Stimulated activated CD4-positive, alpha-beta T cell treated with anti-CD3 and anti-CD28 coated beads, Interleukin-4, amount 100 ng/mL, for 24 hours (primary cell): ENCODE measurements around the gene ADGRD2.

Experiments
- DNase-seq: peaks from one replicate; pipeline ENCODE4 v3.0.0-alpha.2; 2020

The ADGRD2 gene

DNA sequence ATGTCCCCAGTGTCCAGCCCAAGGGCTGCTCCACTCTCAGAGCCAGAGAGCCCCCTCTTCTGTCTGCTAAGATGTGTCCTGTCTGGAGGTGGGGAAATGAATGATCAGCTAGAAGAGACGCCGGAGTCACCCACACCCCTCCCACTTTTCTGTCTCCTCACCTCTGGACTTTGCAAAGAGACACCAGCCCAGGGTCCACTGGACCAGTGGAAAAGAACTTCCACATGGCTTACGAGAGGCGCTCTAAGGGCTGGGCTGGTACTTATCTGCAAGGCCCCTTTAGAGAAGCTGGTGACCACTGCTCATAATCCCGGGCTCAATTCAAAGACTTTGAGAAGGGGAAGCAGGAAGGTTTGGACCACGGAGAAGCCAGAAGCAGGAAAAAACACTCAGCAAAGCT, 47.8 kb downstream of the ADGRD2 start:
- no peak for DNase-seq

DNA sequence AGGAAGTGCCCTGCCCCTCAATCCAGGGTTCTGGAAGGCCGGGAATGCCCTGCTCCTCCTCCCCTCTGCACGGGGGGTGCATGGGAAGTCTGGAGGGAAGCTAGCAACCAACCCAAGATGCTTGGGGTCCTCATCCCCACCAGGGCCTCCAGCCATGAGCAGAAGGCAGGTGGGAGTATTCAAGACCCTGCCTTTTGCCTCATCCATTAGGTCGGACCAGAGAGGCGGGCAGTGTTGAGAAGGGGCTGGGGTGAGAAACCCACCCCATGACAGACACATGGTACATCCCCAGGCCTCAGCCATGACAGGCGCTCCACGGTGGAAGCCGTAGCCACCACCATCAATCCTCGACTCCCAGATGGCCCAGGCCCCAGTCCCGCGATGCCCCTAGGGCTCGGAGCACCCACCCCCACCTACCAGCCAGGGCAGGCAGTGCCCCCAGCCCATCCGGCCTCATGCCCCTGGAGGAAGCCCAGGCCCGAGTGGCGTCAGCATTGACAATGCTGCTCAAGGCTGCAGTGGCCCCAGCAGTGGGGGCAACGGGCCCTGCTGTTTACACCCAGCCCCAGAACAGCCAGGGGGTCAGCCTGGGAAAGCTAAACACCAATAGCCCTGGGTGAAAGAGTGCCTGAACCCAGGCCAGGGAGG, 48.4 kb downstream of the ADGRD2 start:
- DNase-seq = no peak

DNA sequence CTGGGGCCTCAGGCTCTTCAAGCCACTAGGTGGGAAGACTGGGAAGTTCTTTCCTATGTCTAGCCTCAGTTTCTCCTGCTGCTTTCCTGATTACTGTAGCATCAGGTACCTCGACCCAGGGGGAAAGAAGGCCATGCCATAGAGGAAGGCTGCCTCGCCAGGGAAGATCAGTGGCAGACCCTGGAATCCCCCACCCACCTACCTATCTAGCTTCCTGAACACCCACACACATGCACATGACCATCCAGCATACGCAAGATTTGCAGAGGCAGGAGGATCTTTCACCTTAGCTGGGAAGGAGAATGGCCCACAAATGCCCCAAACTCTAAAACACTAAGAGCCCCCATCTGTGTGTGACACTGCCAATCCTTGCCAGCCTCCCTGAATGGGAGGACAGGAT, 49.0 kb downstream of the ADGRD2 start:
- DNase-seq = no peak

DNA sequence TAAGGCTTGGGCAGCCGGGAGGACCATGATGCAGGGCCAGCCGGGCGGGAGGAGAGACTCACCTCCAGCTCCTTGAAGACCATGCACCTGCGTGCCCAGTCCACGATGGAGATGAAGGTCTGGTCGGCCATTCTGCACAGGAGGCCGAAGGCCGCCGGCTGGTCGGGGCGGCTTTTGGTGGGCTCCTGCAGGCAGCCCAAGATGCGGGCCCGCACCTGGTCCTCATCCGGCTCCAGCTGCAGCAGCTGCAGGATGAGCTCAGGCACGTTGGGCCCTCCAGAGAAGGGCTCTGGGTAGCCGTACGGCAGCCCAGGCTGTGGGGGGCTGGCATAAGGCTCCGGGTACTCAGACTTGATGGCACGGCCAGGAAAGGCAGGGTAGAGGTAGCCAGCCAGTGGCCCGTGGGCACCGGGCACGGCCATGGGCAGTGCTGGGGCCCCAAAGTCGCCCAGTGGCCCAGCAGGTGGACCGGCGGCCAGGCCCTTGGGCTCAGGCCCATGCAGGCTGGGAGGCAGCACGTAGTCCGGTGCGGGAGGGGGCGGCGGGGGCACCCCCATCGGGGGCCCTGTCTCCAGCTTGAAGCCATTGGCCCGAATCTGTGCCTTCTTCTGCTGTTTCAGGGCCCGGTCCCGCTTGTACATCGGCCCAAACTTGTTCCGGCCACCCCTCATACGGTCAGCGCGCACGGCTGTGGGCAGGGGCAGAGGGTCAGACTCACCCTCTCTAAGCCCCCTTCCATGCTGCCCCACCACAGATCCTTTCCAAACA, 50.0 kb downstream of the ADGRD2 start:
- no peak for DNase-seq

DNA sequence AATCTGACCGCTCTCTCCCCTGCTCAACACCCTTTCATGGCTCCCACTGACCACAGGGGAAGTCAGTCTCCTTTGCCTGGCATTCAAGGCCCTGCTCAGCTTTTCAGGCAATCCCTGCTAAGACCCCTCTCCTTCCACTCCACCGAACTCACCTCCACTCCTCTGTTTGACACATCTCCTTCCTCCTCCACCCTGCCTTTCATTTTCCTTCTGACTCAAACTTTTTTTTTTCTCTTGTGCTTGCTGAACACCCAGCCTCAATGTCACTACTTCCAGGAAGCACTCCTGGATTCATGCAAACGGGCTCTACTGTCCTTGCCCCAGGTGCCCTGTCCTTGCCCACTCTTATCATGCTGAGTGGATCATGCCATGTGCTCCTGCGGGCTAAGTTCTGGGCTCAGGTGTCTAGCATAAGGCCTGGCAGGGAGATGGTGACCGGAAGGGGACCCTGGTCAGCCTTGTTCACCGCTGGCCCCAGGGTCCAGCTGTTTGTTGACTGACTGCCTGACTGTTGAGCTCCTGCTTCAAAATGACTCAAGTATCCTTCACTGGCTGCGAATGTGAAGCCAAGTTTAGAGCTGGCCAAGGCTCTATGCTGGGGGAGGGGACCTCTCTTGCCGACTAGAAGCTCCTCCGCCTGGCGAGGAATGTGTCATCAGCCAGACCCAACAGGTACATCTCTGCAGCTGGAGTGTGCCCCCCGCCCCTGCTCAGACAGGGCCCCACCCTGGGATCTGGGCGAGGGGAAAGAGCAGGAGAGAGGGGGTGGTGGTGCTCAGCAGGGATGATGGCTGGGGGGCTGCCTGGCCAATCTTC, 50.8 kb downstream of the ADGRD2 start:
- DNase-seq = no peak

DNA sequence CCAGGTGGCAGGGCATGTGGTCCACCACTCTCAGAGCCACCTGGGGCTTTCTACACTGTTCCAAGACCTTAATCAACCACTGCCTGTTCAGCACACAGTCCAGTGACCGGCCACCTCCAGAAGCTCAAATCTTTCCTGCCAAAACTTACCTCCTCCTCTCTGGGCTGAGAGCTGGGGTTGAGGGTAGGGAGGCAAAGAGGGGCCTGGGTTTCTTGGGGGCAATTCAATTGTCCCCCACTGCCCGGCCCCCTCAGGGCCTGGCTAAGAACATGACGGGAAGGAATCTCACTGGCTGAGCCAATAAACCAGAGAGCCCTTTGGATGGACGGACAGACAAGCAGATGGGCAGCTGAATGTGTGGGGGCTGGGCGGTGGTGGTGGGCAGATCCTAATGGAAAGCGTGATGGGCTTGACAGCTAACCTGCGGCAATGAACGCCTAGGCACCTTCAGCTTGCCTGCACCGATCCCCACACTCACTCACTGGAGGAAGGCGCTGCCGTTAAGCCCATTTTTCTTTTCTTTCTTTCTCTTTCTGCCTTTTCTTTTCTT, 51.6 kb downstream of the ADGRD2 start:
- no peak for DNase-seq

DNA sequence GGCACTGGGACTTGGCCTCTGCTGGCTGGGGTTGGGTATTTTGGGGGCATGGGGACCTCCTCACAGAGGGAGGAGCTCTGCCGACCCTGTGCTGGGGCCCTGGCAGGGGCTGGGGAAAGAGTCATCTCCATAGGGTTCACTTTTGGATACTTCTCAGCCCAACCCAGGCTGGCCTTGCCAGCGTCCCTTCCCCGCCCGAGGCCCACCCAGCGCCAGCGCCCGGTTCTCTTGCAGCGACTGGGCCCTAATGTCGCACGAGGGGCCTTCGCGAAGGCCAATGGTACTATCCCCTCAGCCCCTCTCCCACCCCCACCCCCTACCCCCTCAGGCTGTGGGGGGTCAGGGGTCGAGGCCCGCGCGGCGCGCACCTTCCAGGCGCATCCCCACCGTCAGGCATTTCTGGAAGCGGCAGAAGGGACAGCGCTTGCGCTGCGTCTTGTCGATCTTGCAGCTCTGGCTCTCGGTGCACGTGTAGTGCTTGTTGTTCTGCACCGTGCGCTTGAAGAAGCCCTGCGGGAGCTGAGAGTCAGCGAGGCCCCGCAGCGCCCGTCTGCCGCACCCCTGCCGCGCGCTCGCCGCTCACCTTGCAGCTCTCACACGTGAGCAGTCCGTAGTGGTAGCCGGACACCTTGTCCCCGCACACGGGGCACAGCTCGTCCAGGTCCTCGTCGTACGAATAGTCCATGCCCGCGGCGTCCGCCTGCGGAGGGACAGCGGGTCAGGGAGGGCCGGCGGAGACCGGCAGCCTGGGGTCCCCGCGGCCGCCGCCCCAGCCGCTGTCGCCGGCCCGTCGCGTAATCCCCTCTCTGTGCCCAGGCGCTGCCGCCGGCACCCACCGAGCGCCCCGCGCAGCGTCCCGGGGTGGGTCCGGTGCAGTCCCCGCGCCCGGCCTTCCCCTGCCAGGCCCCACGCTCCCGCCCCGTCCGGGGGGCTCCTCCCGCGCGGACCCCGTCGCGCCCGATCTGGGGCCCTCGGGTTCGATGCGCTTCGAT, 52.8 kb downstream of the ADGRD2 start:
- DNase-seq = no peak

DNA sequence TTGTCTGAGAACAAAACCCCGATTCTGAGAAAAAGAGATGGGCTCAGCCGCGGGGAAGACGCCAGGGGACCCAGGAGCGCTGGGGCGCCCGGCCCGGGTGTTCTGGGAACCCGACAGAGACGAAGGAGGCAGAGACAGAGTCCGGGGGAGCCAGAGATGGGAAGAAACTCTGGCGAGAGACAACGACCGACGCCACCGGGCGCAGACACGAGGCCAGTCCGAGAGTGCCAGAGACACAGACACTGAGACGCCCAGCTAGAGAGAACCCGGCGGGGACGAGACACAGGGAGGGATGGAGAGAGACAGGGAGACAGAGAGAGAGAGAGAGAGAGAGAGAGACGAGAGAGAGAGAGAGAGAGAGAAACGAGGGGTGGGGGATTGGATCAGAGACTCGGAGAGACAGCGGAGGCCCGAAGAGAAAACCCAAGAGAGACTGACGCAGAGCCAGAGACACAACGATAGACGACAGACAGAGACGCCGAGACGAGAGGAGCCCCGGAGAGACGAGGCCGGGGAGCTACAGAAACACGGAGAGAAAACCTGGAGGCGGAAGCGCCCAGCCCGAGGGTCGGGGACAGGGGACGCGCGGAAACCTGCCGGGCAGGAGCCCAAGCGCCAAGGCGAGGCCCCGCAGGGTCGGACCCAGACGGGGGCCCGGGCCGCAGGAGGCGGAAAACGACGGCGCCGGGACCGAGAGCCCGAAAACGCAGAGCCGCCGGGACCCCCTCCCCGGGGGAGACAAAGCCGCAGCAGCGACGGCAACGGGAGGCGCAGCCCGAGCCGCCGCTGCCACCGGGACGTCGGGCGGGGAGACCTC, 53.7 kb downstream of the ADGRD2 start:
- no peak for DNase-seq

DNA sequence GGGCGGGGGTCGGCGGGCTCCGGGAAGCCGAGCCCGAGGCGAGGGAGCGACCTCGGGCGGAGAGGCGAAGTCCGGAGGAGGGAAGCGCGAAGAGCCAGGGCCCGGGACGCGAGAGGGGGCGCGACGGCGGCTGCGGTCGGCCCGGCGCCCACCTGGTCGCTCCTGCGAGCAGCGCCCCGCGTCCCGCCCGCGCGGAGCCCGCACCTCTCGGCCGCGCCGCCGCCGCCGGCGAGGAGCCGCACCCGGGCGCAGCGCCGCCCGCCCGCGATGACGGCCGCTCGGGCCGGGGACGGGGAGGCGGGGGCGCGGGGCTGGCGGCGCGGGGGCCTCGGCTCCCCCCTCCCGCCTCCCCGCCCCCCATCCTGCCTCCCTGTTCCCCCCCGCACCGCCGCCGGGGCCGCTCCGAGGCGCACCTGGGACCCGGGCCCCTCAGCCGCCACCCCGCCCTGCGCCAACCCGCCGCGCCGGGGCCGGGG, 54.3 kb downstream of the ADGRD2 start:
- no peak for DNase-seq

DNA sequence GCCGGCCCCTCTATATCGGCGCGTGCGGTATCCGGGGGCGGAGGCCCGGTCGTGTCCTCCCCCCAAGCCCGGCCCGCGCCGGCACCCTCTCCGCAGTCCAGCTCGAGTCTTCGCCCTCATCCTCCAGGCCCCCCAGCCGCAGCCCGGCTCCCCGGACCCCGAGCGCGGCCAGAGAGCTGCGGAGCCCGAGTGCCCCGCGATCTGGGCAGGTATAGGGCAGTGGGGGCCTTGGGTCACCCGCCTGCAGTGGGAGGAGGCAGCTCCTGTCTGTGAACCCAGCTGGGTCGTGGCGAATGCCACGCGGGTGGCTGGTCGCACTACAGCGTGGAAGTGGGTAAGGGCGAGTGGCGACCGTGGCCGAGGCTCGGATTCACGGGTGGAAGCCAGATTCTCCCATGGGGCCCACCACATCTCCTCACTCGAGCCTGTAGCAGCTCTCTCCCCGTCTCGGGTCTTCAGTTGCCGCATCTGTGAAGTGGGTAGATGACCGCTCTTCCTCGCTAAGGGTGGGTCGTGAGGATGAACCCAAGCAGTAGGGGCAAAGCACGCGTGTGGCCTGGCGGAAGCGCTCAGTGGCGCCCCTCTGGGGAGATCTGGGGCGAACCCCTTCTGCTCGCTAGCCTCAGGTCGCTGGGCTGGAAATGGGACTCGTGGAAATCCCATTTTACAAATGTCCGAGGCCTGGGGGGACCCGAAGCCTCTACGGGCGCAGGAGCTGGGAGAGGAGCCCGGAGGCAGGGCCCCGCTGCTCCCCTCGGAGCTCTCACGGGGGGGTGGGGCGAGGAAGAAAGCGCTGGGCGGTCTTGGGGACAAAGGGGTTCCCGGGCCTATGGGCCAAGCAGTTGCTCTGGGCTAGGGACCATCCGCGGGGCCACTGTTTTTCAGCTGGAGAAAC, 55.0 kb downstream of the ADGRD2 start:
- DNase-seq = no peak

DNA sequence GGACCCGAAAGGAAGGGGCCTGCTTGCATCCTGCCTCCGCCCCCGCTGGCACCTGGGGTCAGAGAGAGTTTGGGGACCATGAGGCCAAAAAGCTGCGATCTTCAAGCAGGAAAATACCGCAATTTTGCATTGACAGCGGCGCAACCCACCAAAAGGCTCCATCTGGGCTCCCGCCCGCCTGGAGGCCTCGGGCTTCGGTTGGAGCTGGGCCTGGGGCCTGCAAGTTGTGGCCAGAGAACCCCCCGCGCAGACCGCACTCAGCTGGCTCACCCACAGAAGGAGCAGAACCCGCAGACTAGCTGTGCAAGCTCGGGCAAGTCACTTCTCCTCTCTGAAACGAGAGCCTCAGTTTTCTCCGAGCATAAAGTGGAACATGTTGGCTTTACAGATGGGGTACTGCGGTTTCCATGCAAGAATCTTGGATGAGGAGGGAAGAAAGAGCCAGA, 55.7 kb downstream of the ADGRD2 start:
- DNase-seq = no peak

DNA sequence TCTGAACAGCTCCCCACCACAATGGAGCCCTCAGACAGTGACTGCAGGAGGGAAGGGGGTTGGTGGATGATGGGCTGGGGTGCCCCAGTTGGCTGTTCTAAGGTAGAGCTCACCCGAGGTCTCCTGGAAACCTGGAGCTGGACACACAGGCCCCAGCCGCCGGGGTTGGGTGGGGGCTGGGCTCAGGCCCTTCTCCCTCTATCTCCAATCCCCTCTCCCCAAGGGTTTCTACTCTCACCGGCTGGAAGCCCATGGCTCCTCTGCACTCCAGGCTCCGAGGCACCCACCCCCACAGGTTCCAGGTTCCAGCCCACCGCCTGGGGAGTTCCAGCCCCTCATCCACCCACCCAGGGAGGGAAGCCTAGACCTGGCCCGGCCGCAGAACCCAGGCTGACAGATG, 56.2 kb downstream of the ADGRD2 start:
- no peak for DNase-seq

DNA sequence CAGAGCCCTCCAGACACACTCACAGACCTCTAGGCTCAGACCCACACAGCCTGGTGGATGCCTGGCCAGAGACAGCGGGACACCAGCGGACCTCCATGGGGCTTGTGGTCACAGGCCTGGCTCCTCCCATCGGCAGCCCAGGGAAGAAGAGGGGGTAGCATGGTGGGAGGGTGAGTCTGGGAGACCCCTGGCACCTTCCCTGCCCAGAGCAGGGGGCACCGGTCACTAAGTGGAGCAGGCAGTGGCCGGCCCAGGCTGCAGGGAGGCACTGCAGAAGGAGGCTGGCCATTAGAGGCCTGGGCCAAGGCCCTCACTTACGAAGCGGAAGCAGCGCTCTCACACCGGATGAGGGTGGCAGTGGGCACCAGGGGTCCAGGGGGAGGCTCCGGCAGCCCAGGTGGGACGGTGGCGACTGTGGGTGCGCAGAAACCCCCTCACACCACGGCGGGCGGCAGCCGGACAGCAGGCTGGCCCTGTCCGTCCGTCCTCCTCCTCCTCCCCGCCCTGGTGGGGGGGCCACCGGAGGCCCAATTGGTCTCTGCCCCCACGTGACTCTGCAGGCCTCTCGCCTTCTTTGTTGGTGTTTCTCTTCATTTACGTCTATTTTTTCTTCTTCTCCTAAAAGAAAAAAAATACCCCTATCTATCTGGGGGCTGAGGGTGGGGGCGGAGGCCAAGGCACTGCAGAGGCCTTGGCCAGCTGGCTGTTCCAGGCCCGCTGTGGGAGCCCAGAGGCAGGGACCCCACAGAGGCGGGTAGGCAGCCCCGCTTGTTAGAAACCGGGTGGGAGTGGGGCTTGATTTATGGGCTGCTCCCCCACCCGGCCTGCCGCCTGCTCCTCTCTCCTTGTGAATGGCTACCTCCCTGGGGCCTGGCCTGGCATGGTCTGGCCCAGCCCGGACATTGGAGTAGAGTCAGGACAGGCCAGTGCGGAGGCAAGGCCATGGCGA, 57.0 kb downstream of the ADGRD2 start, which contains the start of gene NR5A1:
Gene NR5A1, minus strand, starts transcription at position 469 of the 949 bp plus-strand sequence. CDS start 4,004 bp downstream, outside the sequence.
- no peak for DNase-seq

DNA sequence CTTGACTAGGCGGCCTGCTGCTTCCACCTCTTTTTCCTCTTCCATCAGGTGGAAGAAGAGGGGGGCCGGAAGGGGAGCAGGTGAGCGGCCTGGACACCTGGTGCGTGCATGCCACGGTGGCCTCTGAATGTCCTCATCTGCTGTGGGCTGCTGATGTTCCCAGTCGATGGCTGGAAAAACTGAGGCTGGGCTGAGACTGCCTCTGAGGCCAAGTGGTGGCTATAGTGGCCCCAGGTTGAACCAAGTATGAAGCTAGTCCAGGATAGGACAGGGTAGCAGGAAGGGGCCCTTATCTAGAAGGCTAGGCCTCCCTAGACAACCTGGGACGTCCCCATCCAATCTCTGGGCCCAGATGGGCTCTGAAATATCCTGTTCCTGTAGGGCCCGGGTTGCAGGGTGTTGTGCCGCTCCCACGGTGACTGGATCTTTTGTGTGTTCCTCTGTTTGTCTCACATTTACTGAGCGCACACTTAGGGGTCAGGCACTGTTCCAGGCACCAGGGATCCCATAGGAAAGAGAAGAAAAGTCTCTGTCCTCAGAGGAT, 57.7 kb downstream of the ADGRD2 start:
- no peak for DNase-seq

DNA sequence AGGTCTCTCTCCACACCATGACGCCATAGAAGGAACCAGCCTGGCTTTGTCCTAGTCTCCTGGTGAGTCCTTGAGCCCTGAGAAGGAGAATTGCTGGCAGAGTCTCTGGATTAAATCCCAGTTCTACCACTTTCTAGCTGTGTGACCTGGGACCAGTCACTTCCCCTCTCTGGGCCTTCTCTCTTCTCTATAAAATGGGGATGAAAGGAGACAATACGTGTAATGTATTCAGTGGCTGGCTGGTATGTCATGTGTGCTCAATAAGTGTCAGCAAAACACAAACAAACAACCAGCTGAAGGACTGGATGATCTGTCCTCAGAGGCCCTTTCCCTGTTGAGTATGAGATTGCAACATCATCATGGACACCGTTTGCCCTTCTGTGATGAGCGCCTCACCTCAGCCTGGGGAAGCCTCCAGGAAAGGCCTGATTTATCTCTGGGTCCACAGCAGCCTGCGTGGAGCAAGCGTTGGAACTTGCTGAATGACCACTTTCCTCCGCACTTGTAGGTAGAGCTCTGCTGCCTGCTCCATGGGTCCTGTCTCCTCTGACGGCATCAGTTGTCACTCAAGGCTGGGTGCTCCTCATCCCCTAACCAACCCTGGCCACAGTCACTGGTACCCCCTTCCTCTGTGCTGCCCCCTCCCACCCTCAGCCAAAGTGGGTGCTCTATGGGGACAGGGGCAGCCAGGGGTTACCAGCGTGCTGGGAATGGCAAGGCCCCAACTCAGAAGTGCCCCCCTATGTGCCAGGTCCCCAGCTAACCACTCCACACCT, 60.6 kb downstream of the ADGRD2 start:
- DNase-seq = no peak

DNA sequence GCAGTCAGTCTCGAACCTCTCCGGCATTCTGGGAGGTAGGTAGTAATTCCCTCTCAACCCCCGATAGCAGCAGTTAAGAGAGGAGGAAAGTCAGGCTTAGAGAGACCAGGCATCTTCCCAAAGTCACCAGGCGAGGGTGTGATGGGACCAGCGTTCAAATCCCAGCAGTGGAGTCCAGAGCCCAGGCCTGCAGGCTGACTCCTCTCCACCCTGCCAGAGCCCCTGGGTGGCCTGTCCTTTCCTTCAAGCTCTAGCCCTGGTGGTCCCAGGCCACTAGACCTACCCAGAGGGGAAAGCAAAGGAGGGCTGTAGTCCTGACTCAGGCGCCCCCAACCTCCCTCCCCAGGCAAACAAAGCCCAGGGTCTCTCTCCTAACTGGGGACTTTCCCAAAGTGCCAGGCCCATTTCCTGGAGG, 61.2 kb downstream of the ADGRD2 start:
- DNase-seq = no peak
